ENCODE results near the gene SPDYC.
"Not testable (repeated sequence)": the region's sequence is repeated elsewhere in the genome, so short reads cannot be mapped to it uniquely, and the experiment has no call there.

The SPDYC gene

GRCh38 chr11:65172600-65172999, 2.6 kb downstream of the SPDYC start:
- DNase-seq (ENCODE audit: low read depth, low spot score) = no peak
- no peak overlapping the region for H3K4me3 ChIP-seq (ENCODE audit: low read depth, low read length)
- no peak for TF ChIP-seq CTCF (IDR thresholded peaks at IDR 0.05; ENCODE audit: insufficient read depth, low read length, missing control alignments)
- POLR2A ChIA-PET = no interaction called here
- CTCF ChIA-PET = interaction anchor here (0.9 kb wide), 2 partner anchors 9 to 32 kb away, joined by 3 read pairs; partner anchors contain the start of gene CAPN1

GRCh38 chr11:65174571-65175010, 4.6 kb downstream of the SPDYC start:
- CTCF ChIA-PET = interaction anchor here (1.1 kb wide), 1 partner anchor 161 kb away, joined by 3 read pairs; the partner anchor contains the start of gene ARL2
- POLR2A ChIA-PET; H3K4me3 ChIP-seq (ENCODE audit: low read depth, low read length); DNase-seq (ENCODE audit: low read depth, low spot score): not testable (repeated sequence)

DNA sequence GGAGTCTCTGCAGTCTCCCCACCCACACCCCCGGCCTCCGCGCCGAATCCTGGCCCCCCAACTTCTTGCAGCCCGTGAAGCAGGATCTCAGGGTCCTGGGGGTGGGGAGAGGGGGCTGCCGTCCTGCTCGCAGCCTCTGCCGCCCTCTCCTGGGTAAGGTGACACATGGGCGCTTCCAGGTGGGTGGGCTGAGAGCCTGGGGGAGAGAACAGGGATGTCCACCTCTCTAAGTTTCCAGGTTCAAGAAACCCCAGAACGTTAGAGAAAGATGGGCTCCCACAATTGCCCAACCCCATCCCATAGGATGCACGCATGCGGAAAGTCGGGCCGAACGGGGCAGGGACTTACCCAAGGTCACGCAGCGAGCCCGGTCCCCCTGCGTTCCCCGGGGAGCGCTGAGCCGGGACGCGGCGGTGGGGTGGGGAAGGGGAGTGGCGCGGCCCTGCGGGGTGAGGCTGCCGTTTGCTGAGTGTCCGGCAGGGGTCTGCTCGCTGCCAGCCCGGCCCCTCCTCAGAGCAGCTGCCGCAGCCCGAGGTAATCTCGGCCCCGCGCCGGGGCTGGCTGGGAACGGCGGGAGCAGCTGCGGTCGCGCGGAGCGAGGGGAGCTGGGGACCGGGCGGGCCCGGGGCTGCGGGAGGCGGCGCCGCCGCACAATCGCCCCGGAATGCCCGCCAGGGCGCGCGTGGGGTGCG, 11.0 kb downstream of the SPDYC start:
- DNase-seq (ENCODE audit: low read depth, low spot score) = no peak
- CTCF ChIA-PET = interaction anchor here (0.9 to 2.2 kb wide), 17 partner anchors 8 to 175 kb away, joined by 3 to 13 read pairs (median 4); partner anchors contain the start of genes CDC42EP2, SPDYC, TM7SF2 and ZNHIT2
- peak; percentile 76 for TF ChIP-seq CTCF (IDR thresholded peaks at IDR 0.05; ENCODE audit: insufficient read depth, low read length, missing control alignments)
- peak overlapping the region; percentile 86 for H3K4me3 ChIP-seq (ENCODE audit: low read depth, low read length)
- POLR2A ChIA-PET = interaction anchor here (0.6 to 1.6 kb wide), 3 partner anchors 32 to 264 kb away, joined by 3 to 14 read pairs (median 3); no protein-coding TSS in a partner anchor

GRCh38 chr11:65181569-65182257, 11.7 kb downstream of the SPDYC start, which contains the start of gene CAPN1:
Gene CAPN1 (plus strand): TSS chr11:65181928. CDS start chr11:65182702, 774 bp downstream.
- peak; percentile 31 for DNase-seq (ENCODE audit: low read depth, low spot score)
- ChIA-PET CTCF (interaction anchor here (1.0 to 2.2 kb wide), 17 partner anchors 9 to 174 kb away, joined by 3 to 13 read pairs (median 5); partner anchors contain the start of genes CDC42EP2, TM7SF2 and ZNHIT2), POLR2A (interaction anchor here (1.0 to 1.6 kb wide), 3 partner anchors 10 to 46 kb away, joined by 3 to 14 read pairs (median 3); no protein-coding TSS in a partner anchor)
- peak within 1 kb of the TSS; percentile 86 for H3K4me3 ChIP-seq (ENCODE audit: low read depth, low read length)
- TF ChIP-seq CTCF (IDR thresholded peaks at IDR 0.05; ENCODE audit: insufficient read depth, low read length, missing control alignments) = no peak

GRCh38 chr11:65182258-65183170, 12.5 kb downstream of the SPDYC start:
- peak overlapping the region; percentile 86 for H3K4me3 ChIP-seq (ENCODE audit: low read depth, low read length)
- POLR2A ChIA-PET = interaction anchor here (1.0 to 1.6 kb wide), 2 partner anchors 9 to 47 kb away, joined by 3 to 14 read pairs; no protein-coding TSS in a partner anchor
- DNase-seq (ENCODE audit: low read depth, low spot score) = no peak
- no peak for TF ChIP-seq CTCF (IDR thresholded peaks at IDR 0.05; ENCODE audit: insufficient read depth, low read length, missing control alignments)
- CTCF ChIA-PET = interaction anchor here (1.0 to 2.2 kb wide), 15 partner anchors 10 to 155 kb away, joined by 3 to 13 read pairs (median 5); partner anchors contain the start of genes CDC42EP2, TM7SF2 and ZNHIT2

Measured in AG04449 (cell line).